DOHH2 (cell line): ENCODE data around the gene CATSPER3.
A peak's percentile ranks its signal among the peaks of the same experiment; 100 is the strongest.

Source experiments
- H3F3A ChIP-seq: fragments of 200-600 bp; sonication (generic), shearing (Covaris generic); 2 replicates; pipeline ENCODE4 v1.6.0; 2016; ENCODE audit warnings: antibody characterized with exemption, mild to moderate bottlenecking; ENCODE audit not compliant: control insufficient read depth, insufficient read depth
- H3K27ac ChIP-seq: fragments of 200-600 bp; sonication (generic); 2 replicates; pipeline ENCODE4 v1.5.1; 2014; ENCODE audit warnings: low read depth, mild to moderate bottlenecking, low read length, moderate library complexity
- H3K27me3 ChIP-seq: fragments of 200-600 bp; sonication (generic); 2 replicates; pipeline ENCODE4 v1.6.1; 2014; ENCODE audit warnings: mild to moderate bottlenecking, low read length, mixed read lengths; ENCODE audit not compliant: control insufficient read depth
- H3K36me3 ChIP-seq: fragments of 200-600 bp; sonication (generic); 2 replicates; pipeline ENCODE4 v1.6.1; 2014; ENCODE audit warnings: mild to moderate bottlenecking, low read length, moderate library complexity, mixed read lengths; ENCODE audit not compliant: control insufficient read depth
- H3K4me1 ChIP-seq: fragments of 200-600 bp; sonication (generic); 2 replicates; pipeline ENCODE4 v1.6.1; 2014; ENCODE audit warnings: mild to moderate bottlenecking, low read length, mixed read lengths; ENCODE audit not compliant: control insufficient read depth
- H3K4me2 ChIP-seq: fragments of 200-600 bp; sonication (generic); 2 replicates; pipeline ENCODE4 v1.6.0; 2014; ENCODE audit warnings: mild to moderate bottlenecking, low read length, moderate library complexity
- H3K4me3 ChIP-seq: fragments of 200-600 bp; sonication (generic); 2 replicates; pipeline ENCODE4 v1.5.1; 2014; ENCODE audit warnings: mild to moderate bottlenecking, low read length, mixed read lengths
- H3K79me2 ChIP-seq: fragments of 200-600 bp; sonication (generic); 2 replicates; pipeline ENCODE4 v1.6.1; 2014; ENCODE audit warnings: mild to moderate bottlenecking, low read length, mixed read lengths; ENCODE audit not compliant: control insufficient read depth
- H3K9me2 ChIP-seq: fragments of 200-600 bp; sonication (generic); replicated peaks from 2 replicates; pipeline ENCODE4 v1.6.1; 2014; ENCODE audit warnings: mild to moderate bottlenecking, low read length, mixed read lengths; ENCODE audit not compliant: control insufficient read depth
- H3K9me3 ChIP-seq: fragments of 200-600 bp; sonication (generic); 2 replicates; pipeline ENCODE4 v1.6.1; 2014; ENCODE audit warnings: antibody characterized with exemption, low read length, mixed read lengths; ENCODE audit not compliant: control insufficient read depth, insufficient read depth
- H4K20me1 ChIP-seq: fragments of 200-600 bp; sonication (generic); 2 replicates; pipeline ENCODE4 v1.6.0; 2014; ENCODE audit warnings: low read depth, mild to moderate bottlenecking, antibody characterized with exemption, low read length, moderate library complexity; ENCODE audit not compliant: control insufficient read depth, insufficient read depth
- EZH2phosphoT487 ChIP-seq: fragments of 200-600 bp; sonication (generic); IDR thresholded peaks from 2 replicates; pipeline ENCODE4 v1.6.1; 2017; ENCODE audit warnings: borderline replicate concordance, mild to moderate bottlenecking, antibody characterized with exemption, low read length, moderate library complexity, mixed read lengths
- TF ChIP-seq, protein P1 (sequence below): fragments of 200-600 bp; sonication (generic); IDR thresholded peaks from one replicate; pipeline ENCODE4 v1.5.1; 2014; ENCODE audit warnings: antibody characterized with exemption, mild to moderate bottlenecking, low read depth, low read length; ENCODE audit not compliant: poor library complexity, severe bottlenecking

CATSPER3 gene

DNA sequence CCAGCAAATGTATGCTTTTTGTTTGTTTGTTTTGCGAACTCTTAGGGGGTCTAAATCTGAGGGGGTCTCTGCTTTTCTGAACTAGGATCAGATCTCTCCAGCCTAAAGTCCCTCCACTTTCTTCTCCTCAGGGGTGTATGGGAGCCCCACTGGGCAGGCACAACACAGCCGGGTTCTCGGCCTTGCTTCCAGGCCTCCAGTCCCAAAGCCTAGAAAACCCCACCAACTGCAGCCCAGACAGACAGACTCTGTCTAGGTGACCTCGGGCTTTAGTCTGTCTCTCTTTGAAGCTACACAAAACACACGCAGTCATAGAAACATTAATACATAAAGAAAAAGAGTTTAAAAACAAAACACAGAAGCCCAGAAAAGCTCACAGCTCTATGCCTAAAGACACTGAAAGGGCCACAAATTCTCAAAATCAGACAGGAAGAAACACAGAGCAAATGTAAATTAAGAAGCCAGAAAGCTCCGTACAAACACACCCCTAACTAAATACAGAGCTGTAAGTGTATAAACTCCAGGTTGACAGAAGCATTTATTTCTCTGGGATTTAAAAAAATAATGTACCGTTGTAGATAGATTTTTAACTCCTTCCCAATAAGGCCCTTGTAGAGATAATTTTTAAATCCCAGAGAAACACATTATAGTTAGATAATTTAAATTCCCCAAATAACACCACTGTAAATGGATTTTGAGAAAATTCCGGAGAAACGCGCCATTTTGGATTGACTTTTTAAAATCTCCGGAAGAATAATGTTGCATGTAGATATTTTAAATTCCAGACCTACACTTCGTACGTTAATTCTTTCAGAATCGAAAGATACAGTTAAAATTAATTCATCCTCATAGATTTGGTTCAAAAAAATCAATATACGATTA, 64.3 kb downstream of the CATSPER3 start:
- H3K79me2 ChIP-seq: peaks cover 69% of the 10 kb centered on the region
- peaks cover 58% of the 10 kb centered on the region for H3K36me3 ChIP-seq
- H3K4me3 ChIP-seq: peak overlapping the region; percentile 92
- peak overlapping the region; percentile 67 for H3K4me2 ChIP-seq
- H3K27ac ChIP-seq: peak overlapping the region; percentile 74
- TF ChIP-seq, protein P1, sequence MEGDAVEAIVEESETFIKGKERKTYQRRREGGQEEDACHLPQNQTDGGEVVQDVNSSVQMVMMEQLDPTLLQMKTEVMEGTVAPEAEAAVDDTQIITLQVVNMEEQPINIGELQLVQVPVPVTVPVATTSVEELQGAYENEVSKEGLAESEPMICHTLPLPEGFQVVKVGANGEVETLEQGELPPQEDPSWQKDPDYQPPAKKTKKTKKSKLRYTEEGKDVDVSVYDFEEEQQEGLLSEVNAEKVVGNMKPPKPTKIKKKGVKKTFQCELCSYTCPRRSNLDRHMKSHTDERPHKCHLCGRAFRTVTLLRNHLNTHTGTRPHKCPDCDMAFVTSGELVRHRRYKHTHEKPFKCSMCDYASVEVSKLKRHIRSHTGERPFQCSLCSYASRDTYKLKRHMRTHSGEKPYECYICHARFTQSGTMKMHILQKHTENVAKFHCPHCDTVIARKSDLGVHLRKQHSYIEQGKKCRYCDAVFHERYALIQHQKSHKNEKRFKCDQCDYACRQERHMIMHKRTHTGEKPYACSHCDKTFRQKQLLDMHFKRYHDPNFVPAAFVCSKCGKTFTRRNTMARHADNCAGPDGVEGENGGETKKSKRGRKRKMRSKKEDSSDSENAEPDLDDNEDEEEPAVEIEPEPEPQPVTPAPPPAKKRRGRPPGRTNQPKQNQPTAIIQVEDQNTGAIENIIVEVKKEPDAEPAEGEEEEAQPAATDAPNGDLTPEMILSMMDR: no peak
- TF ChIP-seq EZH2phosphoT487: no peak
- H3K9me2 ChIP-seq: no peaks in the 10 kb centered on the region
- no peaks in the 10 kb centered on the region for H3K27me3 ChIP-seq
- no peaks in the 10 kb centered on the region for H3K9me3 ChIP-seq
- H3K4me1 ChIP-seq: peaks cover 34% of the 10 kb centered on the region
- no peaks in the 10 kb centered on the region for H3F3A ChIP-seq
- peaks cover 7% of the 10 kb centered on the region for H4K20me1 ChIP-seq

DNA sequence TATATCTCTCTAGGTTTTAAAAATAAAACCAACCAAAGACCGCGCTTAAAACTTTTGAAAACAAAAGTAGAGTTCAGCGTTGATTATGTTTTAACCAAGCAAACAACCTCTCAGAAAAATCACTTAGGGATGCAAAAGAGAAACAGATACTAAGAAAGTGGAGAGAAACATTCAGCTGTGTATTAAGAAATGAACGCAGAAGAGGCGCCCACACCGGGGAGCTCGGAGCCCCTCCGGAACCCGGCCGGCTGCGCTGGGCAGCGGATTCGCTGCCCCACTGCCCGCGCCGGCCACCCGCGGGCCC, 64.9 kb downstream of the CATSPER3 start:
- peaks cover 52% of the 10 kb centered on the region for H3K36me3 ChIP-seq
- no peaks in the 10 kb centered on the region for H3K9me3 ChIP-seq
- TF ChIP-seq, protein P1: no peak
- no peak for TF ChIP-seq EZH2phosphoT487
- H3K27ac ChIP-seq: peak overlapping the region; percentile 74
- no peaks in the 10 kb centered on the region for H3K9me2 ChIP-seq
- peak overlapping the region; percentile 67 for H3K4me2 ChIP-seq
- no peaks in the 10 kb centered on the region for H3K27me3 ChIP-seq
- peaks cover 64% of the 10 kb centered on the region for H3K79me2 ChIP-seq
- H4K20me1 ChIP-seq: peaks cover 7% of the 10 kb centered on the region
- H3K4me3 ChIP-seq: peak overlapping the region; percentile 92
- H3K4me1 ChIP-seq: peaks cover 34% of the 10 kb centered on the region
- H3F3A ChIP-seq: no peaks in the 10 kb centered on the region

DNA sequence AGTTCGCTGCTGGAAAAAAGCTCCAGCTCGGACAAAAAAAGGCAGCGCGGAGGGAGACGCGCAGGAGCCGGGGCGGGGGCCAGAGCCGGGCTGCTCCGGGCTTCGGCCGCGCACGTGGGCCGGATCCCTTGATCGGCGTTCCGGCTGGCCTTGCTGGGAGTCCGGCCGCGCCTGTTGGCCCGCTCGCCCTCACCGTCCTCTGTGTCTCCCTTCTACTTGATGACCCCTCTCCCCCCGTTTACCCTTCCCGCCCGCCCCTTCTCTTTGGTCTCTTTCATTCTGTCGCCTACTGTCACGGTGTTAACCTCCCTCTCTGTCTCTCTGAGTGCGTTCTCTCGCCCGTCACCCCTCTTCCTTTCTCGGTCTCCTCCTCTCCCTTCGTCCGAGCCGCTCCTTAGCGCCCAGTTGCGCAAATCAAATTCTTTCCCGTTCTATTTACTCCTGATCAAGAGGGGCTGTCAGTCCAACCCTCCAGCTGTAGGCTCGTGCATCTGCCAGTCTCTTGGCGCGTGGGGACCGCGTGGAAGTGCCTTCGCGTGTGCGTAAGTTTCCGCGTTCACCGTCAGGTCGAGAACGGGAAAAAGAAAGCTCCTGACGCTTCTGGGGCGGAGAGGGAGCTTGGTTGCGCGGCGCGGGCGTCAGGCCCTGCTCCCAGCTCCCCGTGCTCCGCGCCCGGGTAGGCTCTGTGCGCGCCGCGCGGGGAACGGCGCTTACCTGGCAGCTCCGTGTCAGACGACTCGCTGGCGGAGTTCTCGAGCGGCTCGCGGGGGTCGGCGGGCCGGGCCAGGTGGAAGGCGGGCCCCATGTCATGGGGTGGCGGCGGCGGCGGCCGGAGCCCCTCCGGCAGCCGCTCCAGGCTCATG, 65.5 kb downstream of the CATSPER3 start:
- peak overlapping the region; percentile 67 for H3K4me2 ChIP-seq
- no peaks in the 10 kb centered on the region for H3K9me2 ChIP-seq
- H3K36me3 ChIP-seq: peaks cover 47% of the 10 kb centered on the region
- no peak for TF ChIP-seq EZH2phosphoT487
- TF ChIP-seq, protein P1: no peak
- peak overlapping the region; percentile 92 for H3K4me3 ChIP-seq
- no peaks in the 10 kb centered on the region for H3K27me3 ChIP-seq
- H3K9me3 ChIP-seq: no peaks in the 10 kb centered on the region
- peak overlapping the region; percentile 74 for H3K27ac ChIP-seq
- H3F3A ChIP-seq: no peaks in the 10 kb centered on the region
- H3K4me1 ChIP-seq: peaks cover 34% of the 10 kb centered on the region
- peaks cover 59% of the 10 kb centered on the region for H3K79me2 ChIP-seq
- peaks cover 7% of the 10 kb centered on the region for H4K20me1 ChIP-seq
